ENCODE data around the gene DHX15.

The DHX15 gene

GRCh38 chr4:24582235-24582832 is 2.0 kb downstream of the DHX15 start:
- no peak for DNase-seq

GRCh38 chr4:24578364-24578763 is 6.0 kb downstream of the DHX15 start:
- DNase-seq: no peak

DNA sequence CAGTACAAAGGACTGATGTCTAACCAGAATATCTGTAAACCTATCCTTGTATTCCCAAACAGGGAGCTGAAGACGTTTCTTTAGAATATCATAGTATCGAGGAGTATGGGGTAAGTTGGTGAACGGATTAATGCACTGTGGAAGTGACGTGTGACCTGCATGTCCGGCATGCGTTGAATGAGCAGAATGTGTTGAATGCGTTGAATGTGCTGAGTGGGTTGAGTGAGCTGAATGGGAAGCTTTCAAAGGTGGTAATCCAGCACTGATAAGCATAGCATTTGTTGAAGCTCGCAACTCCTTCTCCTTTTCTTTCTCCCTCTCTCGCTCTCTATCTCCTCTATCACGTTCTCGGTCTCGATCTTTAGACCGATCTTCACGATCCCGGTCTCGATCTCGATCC is 8.1 kb downstream of the DHX15 start:
- DNase-seq: no peak

DNA sequence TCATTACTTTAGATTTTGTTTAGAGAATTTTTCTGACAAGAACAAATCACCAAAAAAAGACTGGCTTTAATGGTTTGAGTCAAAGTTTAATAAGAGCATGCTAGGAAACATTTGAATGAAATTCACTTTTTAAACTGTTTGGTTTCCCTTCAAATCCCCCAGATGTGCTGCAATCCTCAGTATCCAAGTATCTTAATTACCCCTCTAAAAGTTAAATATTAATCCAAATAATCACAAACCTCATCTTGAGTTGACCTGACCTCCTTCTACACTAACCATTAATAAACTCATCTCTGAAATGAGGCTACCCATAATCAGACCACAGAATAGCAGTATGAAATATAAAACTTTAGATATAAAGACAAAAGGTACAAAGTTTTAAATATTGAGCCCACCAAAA is 10.1 kb downstream of the DHX15 start:
- DNase-seq: no peak

- DNase-seq: no peak
Measured at GRCh38 chr4:24573582-24573981, 10.8 kb downstream of the DHX15 start.

GRCh38 chr4:24570574-24571236 is 13.6 kb downstream of the DHX15 start:
- no peak for DNase-seq

GRCh38 chr4:24570172-24570571 is 14.2 kb downstream of the DHX15 start:
- no peak for DNase-seq

DNA sequence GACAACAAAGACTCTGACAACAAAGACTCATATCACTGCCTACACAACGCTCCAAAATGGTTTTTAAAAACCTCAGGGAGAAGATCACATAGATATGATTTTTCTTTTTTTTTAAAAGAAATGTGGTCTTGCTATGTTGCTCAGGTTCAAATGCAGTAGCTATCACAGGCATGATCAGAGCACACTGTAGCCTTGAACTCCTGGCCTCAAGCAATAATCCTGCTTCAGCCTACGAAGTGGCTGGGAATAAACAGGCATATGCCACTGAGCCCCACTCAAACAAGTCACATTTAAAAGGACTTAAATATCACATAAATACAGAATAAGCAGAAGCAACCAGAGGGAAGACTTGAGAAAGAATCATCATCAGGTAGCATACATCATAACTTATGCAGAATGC is 14.7 kb downstream of the DHX15 start:
- no peak for DNase-seq

DNA sequence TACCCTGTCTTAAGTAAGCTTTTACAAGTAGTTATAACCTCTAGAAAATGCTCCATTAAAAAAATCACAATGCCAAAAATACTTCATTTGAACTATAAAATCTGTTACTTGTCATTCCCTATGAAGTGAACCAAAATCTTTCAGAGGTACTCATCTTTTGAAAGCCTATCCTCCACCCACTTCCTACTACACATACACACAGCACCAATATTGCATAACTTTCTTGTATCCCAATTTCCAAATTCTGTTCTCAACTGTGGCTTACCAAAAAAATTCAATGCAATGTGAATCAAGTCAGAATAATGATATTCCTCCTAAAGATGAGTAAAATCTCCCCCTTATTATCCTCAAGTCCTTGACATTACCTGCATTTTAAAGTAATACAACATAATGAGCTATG is 15.9 kb downstream of the DHX15 start:
- DNase-seq: no peak

DNA sequence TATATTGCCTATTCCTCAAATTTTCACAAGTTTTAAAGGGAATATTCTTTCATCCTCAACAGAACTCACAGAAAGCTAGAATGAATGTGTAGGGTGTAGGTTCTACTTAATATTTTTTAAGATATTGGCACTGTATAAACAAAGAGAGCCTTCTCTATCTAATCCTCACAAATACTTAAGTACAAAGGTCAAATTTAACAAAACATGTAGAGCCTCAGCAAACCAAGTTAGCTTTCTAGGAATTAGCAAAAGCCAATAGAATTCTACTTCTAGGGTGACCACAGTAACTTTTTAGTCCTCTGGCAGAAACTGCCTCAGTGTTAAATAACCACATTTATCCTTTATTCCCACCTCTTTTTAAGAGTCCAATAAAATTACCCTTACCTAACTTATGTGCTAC is 19.3 kb downstream of the DHX15 start:
- DNase-seq: no peak

DNA sequence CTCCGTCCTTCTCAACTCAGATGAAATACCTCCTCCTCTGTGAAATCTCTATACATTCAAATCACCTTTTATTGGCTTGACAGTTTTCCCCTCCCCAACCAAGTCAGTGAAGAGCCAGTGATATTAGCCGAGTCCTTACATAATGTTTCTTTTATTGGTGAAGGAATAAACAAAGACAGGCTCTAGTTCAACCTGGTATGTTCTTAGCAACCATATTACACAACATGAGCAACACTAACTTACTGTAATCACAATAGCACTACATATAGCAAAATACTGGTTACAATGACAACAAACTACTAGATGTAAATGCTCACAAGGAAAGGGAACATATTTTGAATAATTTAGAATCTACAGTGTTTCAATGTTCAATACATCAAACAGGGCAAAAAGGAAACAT is 19.9 kb downstream of the DHX15 start:
- no peak for DNase-seq

- DNase-seq: no peak
Measured at GRCh38 chr4:24561438-24562139, 22.8 kb downstream of the DHX15 start.

- no peak for DNase-seq
Measured at GRCh38 chr4:24560868-24561368, 23.4 kb downstream of the DHX15 start.

DNA sequence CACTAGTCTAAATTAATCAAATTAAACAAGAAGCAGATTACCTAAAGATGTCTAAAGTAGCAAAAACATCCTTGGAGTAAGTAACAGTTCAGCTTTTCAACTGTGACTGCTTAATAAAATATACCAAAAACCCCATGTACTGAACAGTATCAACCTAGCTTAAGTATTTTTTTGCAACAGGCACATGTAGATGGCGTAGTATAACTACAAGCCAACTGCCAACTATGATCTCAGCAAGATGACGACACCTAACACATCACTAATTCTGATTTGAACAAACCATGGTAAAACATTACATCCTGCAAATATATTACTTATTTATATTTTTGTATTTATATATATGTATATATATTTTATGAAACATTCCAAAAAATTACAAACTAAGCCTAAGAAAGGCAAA is 24.5 kb downstream of the DHX15 start:
- DNase-seq: no peak

GRCh38 chr4:24559032-24559821 is 25.1 kb downstream of the DHX15 start:
- DNase-seq: no peak

- DNase-seq: no peak
Measured at GRCh38 chr4:24557026-24558025, 27.0 kb downstream of the DHX15 start.

- no peak for DNase-seq
Measured at GRCh38 chr4:24551492-24552289, 32.7 kb downstream of the DHX15 start.

- DNase-seq: no peak
Measured at GRCh38 chr4:24550441-24551175, 33.7 kb downstream of the DHX15 start.

DNA sequence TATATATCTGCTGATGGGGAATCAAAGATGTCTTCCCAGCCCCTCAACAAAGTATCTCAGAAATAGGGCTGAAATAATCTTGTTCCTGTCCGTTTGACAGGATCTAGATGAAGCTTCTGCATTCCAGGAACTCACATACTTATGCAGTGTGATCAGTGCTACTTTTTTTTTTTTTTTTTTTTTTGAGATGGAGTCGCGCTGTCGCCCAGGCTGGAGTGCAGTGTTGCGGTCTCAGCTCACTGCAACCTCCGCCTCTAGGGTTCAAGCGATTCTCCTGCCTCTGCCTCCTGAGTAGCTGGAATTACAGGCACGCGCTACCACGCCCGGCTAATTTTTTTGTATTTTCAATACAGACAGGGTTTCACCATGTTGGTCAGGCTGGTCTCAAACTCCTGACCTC is 36.4 kb downstream of the DHX15 start:
- no peak for DNase-seq

DNA sequence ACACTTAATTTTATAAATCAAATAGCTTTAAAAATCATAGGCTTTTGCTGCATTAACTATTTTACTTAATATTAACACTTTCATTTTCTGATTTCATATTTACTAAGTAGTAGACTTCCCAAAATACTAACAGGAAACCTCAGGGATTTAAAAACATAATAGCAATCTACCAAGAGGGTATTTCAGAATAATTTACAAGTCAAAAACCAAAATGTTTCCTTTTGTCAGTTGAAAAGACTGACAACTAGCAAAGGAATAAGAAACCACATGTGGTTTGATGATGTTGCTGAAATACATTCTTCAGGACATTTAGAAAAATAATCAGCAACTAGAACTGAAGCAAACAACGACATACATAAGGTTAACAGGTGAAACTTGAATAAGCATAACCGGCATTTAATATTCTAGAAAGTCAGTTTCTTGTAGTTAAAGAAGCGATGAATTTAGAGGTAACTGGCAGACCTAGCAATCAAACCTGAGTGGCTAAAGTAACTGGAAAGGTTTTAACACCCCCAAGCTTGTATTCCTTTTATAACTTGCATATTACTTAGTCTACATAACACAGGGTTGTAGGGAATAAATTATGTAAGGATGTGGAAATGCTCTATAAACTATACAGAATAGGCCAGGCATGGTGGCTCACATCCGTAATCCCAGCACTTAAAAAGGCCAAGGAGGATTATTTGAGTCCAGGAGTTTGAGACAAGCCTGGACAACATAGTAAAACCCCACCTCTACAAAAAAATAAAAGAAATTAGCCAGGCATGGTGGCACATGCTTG is 40.0 kb downstream of the DHX15 start:
- DNase-seq: no peak

Data from stimulated activated CD4-positive, alpha-beta T cell treated with anti-CD3 and anti-CD28 coated beads, Interleukin-2, amount 100 ng/mL, for 48 hours (primary cell).